MM.1S (cell line): Measurements from ENCODE around the gene IQGAP2.

Experiments used
- CTCF ChIP-seq: fragments of 300-600 bp; sonication (generic); IDR thresholded peaks from 2 replicates; pipeline ENCODE4 v1.5.1; 2016; ENCODE audit warnings: antibody characterized with exemption, low read length, mixed read lengths
- EZH2 ChIP-seq: fragments of 300-600 bp; sonication (generic); optimal IDR thresholded peaks from 2 replicates; pipeline ENCODE3; 2017; ENCODE audit warnings: low read depth, mild to moderate bottlenecking, antibody characterized with exemption, low read length, mixed read lengths

GRCh38 chr5:76547891-76548524, 144.9 kb downstream of the IQGAP2 start:
- TF ChIP-seq CTCF (no peak), EZH2 (no peak)
